Airway epithelial cell (primary cell): ENCODE results near the gene CD164L2. TPM values are rescaled to one million over a fixed set of nuclear protein-coding genes. Genes with fewer than 3 reads are reported as not detected.

Experiments
- total RNA-seq: library from RNA; depleted of rRNA; stranded (reverse); fragments of >200 nt; gene quantifications from 2 replicates; pipeline ENCODE4 v1.2.3, GENCODE V29; 2015

The CD164L2 gene
- 6.3 and 7.2 TPM in 2 replicates for total RNA-seq

DNA sequence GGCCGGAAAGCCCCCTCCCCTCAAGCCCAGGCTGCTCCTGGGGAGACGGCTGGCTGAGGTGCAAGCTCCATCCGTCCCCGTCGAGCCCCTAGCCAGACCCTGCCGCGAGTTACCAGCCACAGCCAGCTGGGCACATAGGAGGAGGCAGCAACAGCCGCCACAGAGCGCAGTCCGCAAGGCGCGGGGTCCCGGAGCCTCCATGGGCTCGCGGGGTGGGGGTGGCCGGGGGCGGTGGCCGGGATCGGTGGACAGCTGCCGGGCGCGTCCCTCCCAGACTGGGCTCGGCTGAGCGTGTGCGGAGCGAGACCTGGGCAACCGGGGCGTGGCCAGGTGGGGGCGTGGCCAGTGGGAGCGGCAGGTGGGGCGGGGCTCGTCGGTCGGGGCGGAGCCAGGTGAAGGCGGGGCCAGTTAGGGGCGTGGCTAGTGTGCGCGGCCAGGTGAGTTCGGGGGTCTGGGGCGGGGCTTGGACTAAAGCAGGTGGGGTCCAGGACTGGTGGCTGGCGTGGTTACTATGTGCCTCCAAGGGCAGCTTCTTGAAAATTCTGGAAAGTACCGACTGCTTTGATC lies at the start of gene CD164L2:
TSS of gene CD164L2 (minus strand) at position 295 of the 567 bp plus-strand sequence. CDS start at position 201, 94 bp downstream.

DNA sequence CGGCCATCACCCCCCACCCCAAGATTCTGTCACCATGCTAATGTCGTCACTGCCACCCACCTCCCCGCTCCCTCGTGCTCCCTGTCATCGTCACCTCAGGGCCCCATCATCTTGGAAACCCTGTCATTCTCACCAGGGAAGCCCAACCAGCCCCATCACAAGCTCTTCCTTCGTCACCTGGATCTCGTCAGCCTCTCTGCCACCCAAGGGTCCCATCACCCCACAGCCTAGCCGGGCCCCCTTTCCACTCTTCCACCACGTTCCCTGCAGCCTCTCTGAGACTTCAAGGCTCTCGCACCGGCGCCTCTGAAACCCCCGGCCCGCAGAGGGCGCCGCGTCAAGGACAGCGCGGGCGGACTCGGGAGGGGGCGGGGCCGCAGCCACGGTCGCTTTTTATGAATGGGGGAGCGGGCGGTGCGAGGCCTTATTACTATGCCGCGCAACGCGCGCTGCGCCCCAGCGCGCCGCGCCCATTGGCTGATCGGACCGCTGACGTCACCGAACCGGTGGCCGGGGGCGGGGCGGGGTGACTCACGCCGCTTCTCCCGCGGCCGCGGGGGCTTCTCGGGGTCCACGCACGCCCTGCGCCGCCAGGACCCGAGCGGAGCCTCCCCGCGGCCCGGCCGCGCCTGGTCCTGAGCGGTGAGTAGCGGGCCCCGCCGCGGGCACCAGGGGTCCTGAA lies 9.1 kb upstream of the CD164L2 start, which contains the start of gene GPR3:
TSS of gene GPR3 (plus strand) at position 527 of the 682 bp plus-strand sequence. CDS start 1,177 bp downstream, outside the sequence.

DNA sequence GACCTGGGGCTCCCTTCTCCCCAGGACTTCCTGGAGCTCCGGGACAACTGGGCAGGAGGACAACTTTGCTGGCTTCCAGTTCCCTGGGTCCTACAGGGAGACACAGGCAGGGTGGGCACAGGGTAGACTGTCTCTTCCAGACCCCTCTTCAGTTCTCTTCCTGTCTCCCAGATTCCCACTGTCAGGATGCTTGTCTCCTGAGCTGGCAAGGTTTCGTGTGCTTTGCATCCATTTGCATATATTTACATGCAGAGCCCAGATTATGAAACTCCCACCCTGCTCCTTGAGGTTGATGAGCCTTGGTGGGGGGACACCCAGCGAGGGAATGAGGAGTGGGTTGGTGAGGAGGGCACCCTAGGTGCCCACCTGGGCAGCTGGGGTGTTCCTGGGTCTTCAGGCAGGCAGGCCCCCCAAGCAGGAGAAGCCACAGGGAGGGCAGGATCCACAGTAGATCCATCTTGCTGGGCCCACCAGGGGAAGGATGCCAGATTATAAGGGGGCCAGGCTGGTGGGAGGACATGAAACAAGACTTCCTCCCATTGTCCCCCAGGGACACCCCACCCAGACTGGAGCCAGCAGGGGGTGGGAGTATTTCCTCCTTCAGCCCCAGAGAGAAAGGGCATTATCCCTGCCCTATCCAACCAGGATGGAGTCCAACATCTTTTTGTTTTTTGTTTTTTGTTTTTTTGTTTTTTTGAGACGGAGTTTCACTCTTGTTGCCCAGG lies 8.6 kb downstream of the CD164L2 start, which contains the start of gene FCN3:
TSS of gene FCN3 (minus strand) at position 463 of the 725 bp plus-strand sequence. CDS start at position 457, 6 bp downstream.

DNA sequence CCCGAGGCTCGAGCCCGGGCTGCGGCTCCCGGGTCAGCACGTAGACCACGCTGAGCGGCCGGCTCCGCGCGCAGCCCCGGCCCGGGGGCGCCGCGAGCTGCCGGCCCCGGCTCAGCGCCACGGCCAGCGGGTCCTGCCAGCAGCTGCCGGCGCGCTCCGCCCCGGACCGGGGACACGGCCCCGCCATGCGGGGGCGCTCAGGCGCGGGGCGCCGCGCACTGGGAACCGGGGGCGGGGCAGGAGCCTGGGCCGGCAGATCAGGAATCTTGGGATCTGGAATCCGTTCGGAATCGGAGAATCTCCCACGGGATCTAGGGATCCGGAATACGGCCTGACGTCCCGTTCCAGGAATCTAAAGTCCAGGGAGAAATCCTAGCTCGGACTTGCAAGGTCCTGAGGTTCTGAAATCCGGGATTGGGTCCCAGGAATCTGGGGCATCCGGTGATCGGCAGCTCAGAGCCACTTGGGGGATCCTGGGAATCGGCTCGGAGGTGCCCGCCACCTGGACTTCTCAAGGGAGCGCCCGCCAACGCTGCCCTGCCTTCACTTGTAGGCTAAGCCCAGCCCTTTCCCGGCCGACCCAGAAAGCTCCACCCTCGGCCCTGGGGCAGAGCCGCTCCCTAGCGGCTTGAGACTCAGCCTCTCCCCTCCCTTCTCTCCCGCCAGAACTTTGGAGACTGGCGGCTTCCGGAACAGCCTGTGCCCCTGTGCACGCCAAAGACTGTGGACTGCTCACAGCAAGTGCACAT lies 16.5 kb downstream of the CD164L2 start, which contains the start of gene MAP3K6:
TSS of gene MAP3K6 (minus strand) at position 551 of the 749 bp plus-strand sequence. CDS start at position 187, 364 bp downstream.

DNA sequence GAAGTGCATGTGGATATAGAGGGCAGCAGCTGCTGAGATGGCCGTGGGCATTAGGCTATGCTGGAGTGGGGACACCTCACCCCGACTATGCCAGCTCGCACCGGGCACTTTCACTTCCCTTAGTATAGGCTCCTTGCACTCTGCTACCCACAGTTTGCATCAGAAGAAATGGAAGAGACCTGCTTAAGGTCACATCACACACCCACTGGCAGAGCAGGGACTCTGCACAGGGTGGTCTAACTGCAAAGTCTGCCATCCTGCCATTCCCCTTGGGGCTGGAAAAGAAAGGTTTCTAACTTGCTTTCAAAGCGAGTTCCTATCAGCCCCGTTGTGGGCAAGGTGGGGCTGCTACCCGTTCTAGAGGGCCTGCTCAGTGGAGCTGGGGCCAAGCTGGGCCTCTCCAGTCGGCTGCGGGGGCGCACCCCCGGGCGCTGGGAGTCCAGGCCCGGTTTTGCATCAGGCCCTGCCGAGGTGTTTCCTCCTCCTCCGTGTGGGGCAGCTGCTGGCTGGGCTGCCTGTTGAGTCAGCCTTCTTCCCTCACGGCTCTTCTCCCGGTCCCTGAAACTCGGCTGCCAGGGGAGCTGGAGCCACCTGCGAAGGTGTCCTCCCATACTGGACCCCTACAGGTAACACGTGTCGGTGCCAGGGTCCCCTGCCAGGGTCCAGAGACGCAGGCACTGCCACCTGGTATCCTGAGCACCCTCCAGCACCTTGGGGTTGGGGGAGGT lies 41.4 kb downstream of the CD164L2 start, which contains the start of gene SYTL1:
TSS of gene SYTL1 (plus strand) at position 498 of the 728 bp plus-strand sequence. CDS start 3,313 bp downstream, outside the sequence.

Other genes with a start within 250 kb of the CD164L2 start
- 18.0 and 35.2 TPM in 2 replicates for gene SLC9A1, start 228.2 kb downstream of the CD164L2 start, total RNA-seq
- 20.4 and 26.0 TPM in 2 replicates for gene WDTC1, start 148.7 kb downstream of the CD164L2 start, total RNA-seq
- gene TMEM222, start 61.2 kb downstream of the CD164L2 start, total RNA-seq: 9.2 and 22.5 TPM in 2 replicates
- 72.4 and 96.0 TPM in 2 replicates for gene SYTL1, start 41.3 kb downstream of the CD164L2 start, total RNA-seq
- 29.2 and 45.2 TPM in 2 replicates for gene MAP3K6, start 16.4 kb downstream of the CD164L2 start, total RNA-seq
- gene FCN3, start 8.5 kb downstream of the CD164L2 start, total RNA-seq: 2.2 TPM in 1 of 2 replicates, not detected in the other
- 0.14 and 2.0 TPM in 2 replicates for gene GPR3, start 9.3 kb upstream of the CD164L2 start, total RNA-seq
- 47.9 and 62.5 TPM in 2 replicates for gene WASF2, start 106.8 kb upstream of the CD164L2 start, total RNA-seq
- gene AHDC1, start 220.8 kb upstream of the CD164L2 start, total RNA-seq: 24.5 and 37.7 TPM in 2 replicates